Progenitor cell of endocrine pancreas (in vitro differentiated cells): ENCODE results near the gene OXTR. TPM values are rescaled to one million over a fixed set of nuclear protein-coding genes. Genes with fewer than 3 reads are reported as not detected.
A peak's percentile ranks its signal among the peaks of the same experiment; 100 is the strongest.

Experiments
- DNase-seq: peaks from one replicate; pipeline ENCODE4 v3.0.0; 2021; ENCODE audit warnings: low spot score; ENCODE audit not compliant: unreplicated experiment
- H3K27ac Mint-ChIP-seq: 2 replicates; pipeline ENCODE4 v1.8.0; 2021; ENCODE audit warnings: mild to moderate bottlenecking, moderate library complexity, mixed read lengths
- H3K27me3 Mint-ChIP-seq: 2 replicates; pipeline ENCODE4 v1.8.0; 2021; ENCODE audit warnings: mixed read lengths
- H3K36me3 Mint-ChIP-seq: 2 replicates; pipeline ENCODE4 v1.8.0; 2022; ENCODE audit warnings: mixed read lengths; ENCODE audit not compliant: insufficient read depth
- H3K4me1 Mint-ChIP-seq: 2 replicates; pipeline ENCODE4 v1.8.0; 2021; ENCODE audit warnings: low read depth, mixed read lengths
- H3K4me3 Mint-ChIP-seq: 2 replicates; pipeline ENCODE4 v1.8.0; 2021; ENCODE audit warnings: low read depth, mild to moderate bottlenecking, moderate library complexity, mixed read lengths
- H3K9me3 Mint-ChIP-seq: 2 replicates; pipeline ENCODE4 v1.8.0; 2021; ENCODE audit warnings: low read depth, mixed read lengths
- CTCF ChIP-seq: fragments of 200-600 bp; sonication (generic); IDR thresholded peaks from one replicate; pipeline ENCODE4 v1.5.0; 2021; ENCODE audit warnings: antibody characterized with exemption, mild to moderate bottlenecking; ENCODE audit not compliant: unreplicated experiment
- total RNA-seq: library from RNA; stranded (reverse); gene quantifications from 2 replicates; pipeline ENCODE4 v1.2.1, GENCODE V29; 2021

OXTR gene
- total RNA-seq, 1 donor from 2014 or later: 3.1 TPM

- no peak overlapping the region for H3K4me3 Mint-ChIP-seq
- H3K27ac Mint-ChIP-seq: no peak overlapping the region
- peaks cover 2% of the 10 kb centered on the region for H3K36me3 Mint-ChIP-seq
- TF ChIP-seq CTCF: no peak
- DNase-seq: no peak
- no peaks in the 10 kb centered on the region for H3K9me3 Mint-ChIP-seq
- H3K4me1 Mint-ChIP-seq: no peaks in the 10 kb centered on the region
- H3K27me3 Mint-ChIP-seq: peaks cover 6% of the 10 kb centered on the region
These were observed 20.1 kb downstream of the OXTR start for GRCh38 chr3:8749316-8749715.

- no peak for TF ChIP-seq CTCF
- peaks cover 3% of the 10 kb centered on the region for H3K27me3 Mint-ChIP-seq
- no peaks in the 10 kb centered on the region for H3K36me3 Mint-ChIP-seq
- no peak overlapping the region for H3K27ac Mint-ChIP-seq
- DNase-seq: no peak
- no peaks in the 10 kb centered on the region for H3K9me3 Mint-ChIP-seq
- no peak overlapping the region for H3K4me3 Mint-ChIP-seq
- peaks cover 3% of the 10 kb centered on the region for H3K4me1 Mint-ChIP-seq
These were observed 22.6 kb downstream of the OXTR start for GRCh38 chr3:8746780-8747345.

- Mint-ChIP-seq H3K4me1 (peaks cover 10% of the 10 kb centered on the region), H3K27ac (no peak overlapping the region), H3K4me3 (no peak overlapping the region), H3K9me3 (no peaks in the 10 kb centered on the region), H3K27me3 (peaks cover 3% of the 10 kb centered on the region), H3K36me3 (no peaks in the 10 kb centered on the region)
- TF ChIP-seq CTCF: no peak
- DNase-seq: no peak
These were observed 23.6 kb downstream of the OXTR start for GRCh38 chr3:8745619-8746370.

GRCh38 chr3:8743911-8744310 is 25.5 kb downstream of the OXTR start:
- no peaks in the 10 kb centered on the region for H3K9me3 Mint-ChIP-seq
- no peak for TF ChIP-seq CTCF
- no peaks in the 10 kb centered on the region for H3K36me3 Mint-ChIP-seq
- H3K4me3 Mint-ChIP-seq: no peak overlapping the region
- no peak for DNase-seq
- peak overlapping the region; percentile 29 for H3K27ac Mint-ChIP-seq
- peaks cover 3% of the 10 kb centered on the region for H3K27me3 Mint-ChIP-seq
- H3K4me1 Mint-ChIP-seq: peaks cover 10% of the 10 kb centered on the region

GRCh38 chr3:8743021-8743601 is 26.3 kb downstream of the OXTR start:
- no peak overlapping the region for H3K27ac Mint-ChIP-seq
- H3K4me3 Mint-ChIP-seq: no peak overlapping the region
- H3K9me3 Mint-ChIP-seq: no peaks in the 10 kb centered on the region
- DNase-seq: no peak
- no peak for TF ChIP-seq CTCF
- H3K4me1 Mint-ChIP-seq: peaks cover 10% of the 10 kb centered on the region
- H3K36me3 Mint-ChIP-seq: no peaks in the 10 kb centered on the region
- H3K27me3 Mint-ChIP-seq: peaks cover 3% of the 10 kb centered on the region
